Activated CD8-positive, alpha-beta T cell treated with anti-CD3 and anti-CD28 coated beads for 36 hours (primary cell): ENCODE results near the gene ARVCF. TPM values are rescaled to one million over a fixed set of nuclear protein-coding genes. Genes with fewer than 3 reads are reported as not detected.

Experiments used
- ATAC-seq: fragments of 200-7000 bp; cut with Tn5 transposase; one replicate; pipeline ENCODE4 v1.10.0; 2021; ENCODE audit warnings: mild to moderate bottlenecking, moderate library complexity
- CTCF ChIA-PET: fragments of 350-600 bp; sonication (Branson Sonifier 250); formaldehyde crosslinking; loops from one replicate; lab custom pipeline; 2021; ENCODE audit warnings: antibody characterized with exemption; lab: Charles Lee
- POLR2A ChIA-PET: fragments of 350-600 bp; sonication (Branson Sonifier 250); formaldehyde crosslinking; loops from one replicate; lab custom pipeline; 2021; ENCODE audit warnings: antibody characterized with exemption; lab: Charles Lee
- DNase-seq: peaks from one replicate; pipeline ENCODE4 v3.0.0-alpha.2; 2020
- H3K27ac Mint-ChIP-seq: one replicate; pipeline ENCODE4 v1.8.0; 2021; ENCODE audit warnings: mild to moderate bottlenecking, mixed read lengths
- H3K27me3 Mint-ChIP-seq: one replicate; pipeline ENCODE4 v1.8.0; 2021; ENCODE audit warnings: mixed read lengths
- H3K36me3 Mint-ChIP-seq: one replicate; pipeline ENCODE4 v1.8.0; 2021; ENCODE audit warnings: low read depth, mixed read lengths
- H3K4me1 Mint-ChIP-seq: one replicate; pipeline ENCODE4 v1.8.0; 2021; ENCODE audit warnings: low read depth, mixed read lengths
- H3K4me3 Mint-ChIP-seq: one replicate; pipeline ENCODE4 v1.8.0; 2021; ENCODE audit warnings: mild to moderate bottlenecking, moderate library complexity, mixed read lengths
- H3K9me3 Mint-ChIP-seq: one replicate; pipeline ENCODE4 v1.8.0; 2021; ENCODE audit warnings: mixed read lengths
- intact Hi-C: fragments of 100-400 bp; cut with micrococcal nuclease; formaldehyde crosslinking; loops from one replicate; pipeline ENCODE4 v1.10.0; 2022
- total RNA-seq, 2 experiments: library from RNA; stranded (reverse); gene quantifications; one replicate each; pipeline ENCODE4 v1.2.3, GENCODE V29; 2021
- TF ChIP-seq, protein P1 (sequence below): fragments of 200-600 bp; IDR thresholded peaks from one replicate; pipeline ENCODE4 v1.8.0; 2022; ENCODE audit warnings: antibody characterized with exemption, mild to moderate bottlenecking

ARVCF gene
- total RNA-seq, 2 experiments from 2014 or later, result 1.2 to 1.9 TPM

DNA sequence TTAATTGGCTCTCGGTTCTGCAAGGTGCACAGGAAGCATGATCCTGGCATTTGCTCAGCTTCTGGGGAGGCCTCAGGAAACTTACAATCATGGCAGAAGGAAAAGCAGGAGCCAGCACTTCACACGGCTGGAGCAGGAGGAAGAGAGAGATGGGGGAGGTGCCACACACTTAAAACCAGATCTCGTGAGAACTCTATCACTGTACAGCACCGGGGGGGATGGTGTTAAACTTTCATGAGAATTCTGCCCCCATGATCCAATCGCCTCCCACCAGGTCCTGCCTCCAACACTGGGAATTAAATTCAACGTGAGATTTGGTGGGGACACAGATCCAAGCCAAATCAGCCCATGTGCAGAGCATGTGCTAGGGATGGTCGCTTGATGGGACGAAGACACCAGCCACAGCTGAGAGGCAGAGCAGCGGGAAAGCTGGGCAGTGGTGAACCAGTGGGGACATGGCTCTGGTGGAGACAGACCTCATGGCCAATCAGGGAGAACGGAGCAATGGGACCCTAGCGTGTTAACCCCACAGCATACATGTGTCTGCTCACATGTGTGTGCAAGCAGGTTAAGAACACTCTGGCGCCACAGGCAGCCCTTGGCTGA, 10.5 kb upstream of the ARVCF start:
- Mint-ChIP-seq H3K27ac (no peak overlapping the region), H3K27me3 (no peaks in the 10 kb centered on the region), H3K9me3 (no peaks in the 10 kb centered on the region), H3K4me1 (peaks cover 20% of the 10 kb centered on the region), H3K36me3 (no peaks in the 10 kb centered on the region), H3K4me3 (no peak overlapping the region)
- DNase-seq, result no peak
- intact Hi-C loops, result loop anchor here (5.0 kb wide), 1 partner anchor 55 kb away; no protein-coding TSS in a partner anchor
- ATAC-seq, result no peak
- POLR2A ChIA-PET, result no interaction called here
- CTCF ChIA-PET, result interaction anchor here (1.0 to 2.2 kb wide), 3 partner anchors 9 to 103 kb away, joined by 3 to 9 read pairs (median 4); no protein-coding TSS in a partner anchor
- TF ChIP-seq, protein P1, sequence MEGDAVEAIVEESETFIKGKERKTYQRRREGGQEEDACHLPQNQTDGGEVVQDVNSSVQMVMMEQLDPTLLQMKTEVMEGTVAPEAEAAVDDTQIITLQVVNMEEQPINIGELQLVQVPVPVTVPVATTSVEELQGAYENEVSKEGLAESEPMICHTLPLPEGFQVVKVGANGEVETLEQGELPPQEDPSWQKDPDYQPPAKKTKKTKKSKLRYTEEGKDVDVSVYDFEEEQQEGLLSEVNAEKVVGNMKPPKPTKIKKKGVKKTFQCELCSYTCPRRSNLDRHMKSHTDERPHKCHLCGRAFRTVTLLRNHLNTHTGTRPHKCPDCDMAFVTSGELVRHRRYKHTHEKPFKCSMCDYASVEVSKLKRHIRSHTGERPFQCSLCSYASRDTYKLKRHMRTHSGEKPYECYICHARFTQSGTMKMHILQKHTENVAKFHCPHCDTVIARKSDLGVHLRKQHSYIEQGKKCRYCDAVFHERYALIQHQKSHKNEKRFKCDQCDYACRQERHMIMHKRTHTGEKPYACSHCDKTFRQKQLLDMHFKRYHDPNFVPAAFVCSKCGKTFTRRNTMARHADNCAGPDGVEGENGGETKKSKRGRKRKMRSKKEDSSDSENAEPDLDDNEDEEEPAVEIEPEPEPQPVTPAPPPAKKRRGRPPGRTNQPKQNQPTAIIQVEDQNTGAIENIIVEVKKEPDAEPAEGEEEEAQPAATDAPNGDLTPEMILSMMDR, result no peak

DNA sequence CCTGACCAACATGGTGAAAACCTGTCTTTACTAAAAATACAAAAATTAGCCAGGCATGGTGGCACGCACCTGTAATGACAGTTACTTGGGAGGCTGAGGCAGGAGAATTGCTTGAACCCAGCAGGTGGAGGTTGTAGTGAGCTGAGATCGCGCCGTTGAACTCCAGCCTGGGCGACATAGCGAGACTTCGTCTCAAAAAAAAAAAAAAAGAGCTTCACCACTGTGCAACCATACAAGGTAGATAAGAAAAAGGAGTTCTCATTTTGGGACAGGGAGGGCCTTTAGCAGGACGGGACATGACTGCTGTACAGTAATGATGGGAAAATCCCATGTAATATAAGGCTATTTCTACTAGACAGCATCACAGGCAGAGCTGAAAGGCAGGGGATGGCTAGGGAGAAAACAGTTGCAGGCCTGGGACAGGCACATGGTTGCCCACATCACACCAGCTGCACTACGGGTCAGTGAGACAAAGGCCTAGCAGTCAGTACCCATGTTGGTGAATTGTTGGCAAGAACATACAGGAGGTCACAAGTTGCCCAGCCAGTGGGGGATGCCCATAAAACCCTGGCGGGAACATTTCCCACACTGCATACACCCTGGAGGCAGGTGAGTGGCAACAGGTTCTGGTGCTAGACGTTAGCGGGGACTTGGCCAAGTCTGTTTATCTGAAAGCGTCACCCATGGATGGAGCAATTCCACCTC, 9.7 kb upstream of the ARVCF start:
- no peaks in the 10 kb centered on the region for H3K27me3 Mint-ChIP-seq
- intact Hi-C loops, result loop anchor here (5.0 kb wide), 1 partner anchor 54 kb away; no protein-coding TSS in a partner anchor
- no peak overlapping the region for H3K27ac Mint-ChIP-seq
- no peaks in the 10 kb centered on the region for H3K36me3 Mint-ChIP-seq
- no peaks in the 10 kb centered on the region for H3K9me3 Mint-ChIP-seq
- DNase-seq (no peak), ATAC-seq (no peak)
- no peak overlapping the region for H3K4me3 Mint-ChIP-seq
- TF ChIP-seq, protein P1, result no peak
- ChIA-PET POLR2A (interaction anchor here (0.7 kb wide), 1 partner anchor 36 kb away, joined by 3 read pairs; no protein-coding TSS in a partner anchor), CTCF (interaction anchor here (1.2 to 2.2 kb wide), 2 partner anchors 13 to 103 kb away, joined by 3 to 9 read pairs; no protein-coding TSS in a partner anchor)
- H3K4me1 Mint-ChIP-seq, result peaks cover 18% of the 10 kb centered on the region

DNA sequence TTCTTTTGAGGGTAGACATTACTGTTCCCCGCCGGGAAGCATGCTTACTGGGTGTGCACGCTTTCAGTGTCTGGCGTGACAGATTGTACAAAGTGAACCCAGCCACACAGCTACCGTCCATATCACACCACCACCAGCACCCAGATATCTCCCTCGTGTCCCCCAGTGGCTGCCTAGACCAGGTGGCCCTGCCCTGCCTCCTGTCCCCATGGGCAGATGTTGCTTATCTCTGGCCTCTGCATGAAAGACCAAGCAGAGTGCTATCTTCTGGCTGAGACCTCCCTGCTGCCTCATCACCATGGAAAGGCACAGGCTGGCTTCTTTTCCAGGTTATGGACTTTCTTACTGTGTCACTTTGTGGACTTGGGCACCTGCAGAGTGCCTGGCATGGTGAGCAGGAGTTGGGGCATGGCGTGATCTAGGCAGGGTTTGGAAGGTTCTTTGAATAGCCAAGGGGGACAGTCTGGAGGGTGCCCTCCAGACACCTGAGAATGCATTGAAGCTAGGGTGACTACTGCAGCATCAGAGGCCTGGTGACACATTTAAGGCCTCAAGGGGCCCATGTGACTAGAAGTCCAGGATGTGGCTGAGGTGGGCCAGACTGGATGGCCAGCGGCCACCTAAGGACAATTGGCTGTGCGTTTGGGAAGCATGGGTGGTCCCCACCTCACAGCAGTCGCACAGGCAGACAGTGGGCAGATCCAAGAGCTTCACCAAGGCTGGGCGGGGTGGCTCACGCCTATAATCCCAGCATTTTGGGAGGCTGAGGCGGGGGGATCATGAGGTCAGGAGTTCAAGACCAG, 9.0 kb upstream of the ARVCF start:
- ATAC-seq (no peak), DNase-seq (no peak)
- no peaks in the 10 kb centered on the region for H3K36me3 Mint-ChIP-seq
- ChIA-PET CTCF (interaction anchor here (1.2 to 2.2 kb wide), 2 partner anchors 13 to 104 kb away, joined by 3 to 9 read pairs; no protein-coding TSS in a partner anchor), POLR2A (interaction anchor here (0.7 kb wide), 1 partner anchor 35 kb away, joined by 3 read pairs; no protein-coding TSS in a partner anchor)
- no peaks in the 10 kb centered on the region for H3K9me3 Mint-ChIP-seq
- intact Hi-C loops, result loop anchor here (5.0 kb wide), 1 partner anchor 53 kb away; no protein-coding TSS in a partner anchor
- peaks cover 18% of the 10 kb centered on the region for H3K4me1 Mint-ChIP-seq
- H3K27me3 Mint-ChIP-seq, result no peaks in the 10 kb centered on the region
- H3K27ac Mint-ChIP-seq, result no peak overlapping the region
- H3K4me3 Mint-ChIP-seq, result no peak overlapping the region
- TF ChIP-seq, protein P1, result no peak

DNA sequence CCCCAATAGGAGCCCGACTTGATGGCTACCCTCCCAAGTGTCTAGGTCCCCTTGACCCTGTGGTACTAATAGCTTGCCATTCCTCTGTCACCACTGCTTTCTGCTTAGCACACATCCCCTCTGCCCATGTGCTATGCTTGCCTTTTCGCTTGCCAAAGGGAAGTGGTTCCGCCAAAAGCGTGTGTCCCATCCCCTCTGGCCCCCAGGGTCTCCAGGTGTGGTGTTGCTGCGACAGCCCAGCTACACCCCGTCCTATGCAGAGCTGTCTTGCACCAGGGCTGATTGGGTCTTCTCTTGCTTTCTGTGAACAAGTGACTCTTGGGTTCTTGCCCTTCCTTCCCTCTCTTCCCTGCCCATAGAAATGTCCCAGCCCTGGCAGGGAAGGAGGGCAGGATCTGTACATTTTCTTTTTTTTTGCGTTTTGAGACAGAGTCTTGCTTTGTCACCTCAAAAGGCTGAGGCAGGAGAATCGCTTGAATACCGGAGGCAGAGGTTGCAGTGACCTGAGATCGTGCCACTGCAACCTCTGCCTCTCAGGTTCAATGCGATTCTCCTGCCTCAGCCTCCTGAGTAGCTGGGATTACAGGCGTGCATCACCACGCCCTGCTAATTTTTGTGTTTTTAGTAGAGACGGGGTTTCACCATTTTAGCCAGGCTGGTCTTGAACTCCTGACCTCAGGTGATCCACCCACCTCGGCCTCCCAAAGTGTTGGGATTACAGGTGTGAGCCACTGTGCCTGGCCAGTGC, 8.2 kb upstream of the ARVCF start:
- DNase-seq, result no peak
- no peak for ATAC-seq
- CTCF ChIA-PET, result interaction anchor here (1.0 to 2.2 kb wide), 2 partner anchors 12 to 71 kb away, joined by 3 to 9 read pairs; no protein-coding TSS in a partner anchor
- POLR2A ChIA-PET, result interaction anchor here (1.2 to 1.3 kb wide), 2 partner anchors 9 to 11 kb away, joined by 3 to 4 read pairs; no protein-coding TSS in a partner anchor
- Mint-ChIP-seq H3K9me3 (no peaks in the 10 kb centered on the region), H3K4me3 (no peak overlapping the region), H3K4me1 (peaks cover 24% of the 10 kb centered on the region), H3K27ac (no peak overlapping the region), H3K27me3 (no peaks in the 10 kb centered on the region), H3K36me3 (no peaks in the 10 kb centered on the region)
- intact Hi-C loops, result loop anchor here (5.0 kb wide), 1 partner anchor 53 kb away; no protein-coding TSS in a partner anchor
- TF ChIP-seq, protein P1, result no peak
